Loucy (cell line): ENCODE data around the gene XPNPEP1.

Experiments
- H2AFZ ChIP-seq: fragments of 200-600 bp; sonication (generic); 2 replicates; pipeline ENCODE4 v1.6.0; 2016; ENCODE audit warnings: antibody characterized with exemption, mild to moderate bottlenecking, low read length, moderate library complexity
- H3F3A ChIP-seq: fragments of 200-600 bp; 2 replicates; pipeline ENCODE4 v1.6.0; 2016; ENCODE audit warnings: antibody characterized with exemption, low read depth, mild to moderate bottlenecking
- H3K27me3 ChIP-seq: fragments of 200-600 bp; sonication (generic); 2 replicates; pipeline ENCODE4 v1.6.1; 2014; ENCODE audit warnings: low read length, mild to moderate bottlenecking; ENCODE audit not compliant: insufficient read depth, poor library complexity, severe bottlenecking
- H3K36me3 ChIP-seq: fragments of 200-600 bp; sonication (generic); 2 replicates; pipeline ENCODE4 v1.6.1; 2016; ENCODE audit warnings: low read length; ENCODE audit not compliant: insufficient read depth
- H3K4me1 ChIP-seq: fragments of 200-600 bp; sonication (generic); 2 replicates; pipeline ENCODE4 v1.5.1; 2014; ENCODE audit warnings: low read length, mild to moderate bottlenecking; ENCODE audit not compliant: insufficient read depth, poor library complexity, severe bottlenecking
- H3K4me2 ChIP-seq: fragments of 200-600 bp; sonication (generic); 2 replicates; pipeline ENCODE4 v1.6.0; 2014; ENCODE audit warnings: antibody characterized with exemption, low read length, low read depth, mild to moderate bottlenecking; ENCODE audit not compliant: poor library complexity, severe bottlenecking
- H3K4me3 ChIP-seq: fragments of 200-600 bp; sonication (generic); 2 replicates; pipeline ENCODE4 v1.5.1; 2014; ENCODE audit warnings: low read length, mild to moderate bottlenecking, mixed read lengths; ENCODE audit not compliant: poor library complexity, severe bottlenecking
- H3K79me2 ChIP-seq: fragments of 200-600 bp; sonication (generic); 2 replicates; pipeline ENCODE4 v1.6.1; 2014; ENCODE audit warnings: low read length; ENCODE audit not compliant: insufficient read depth
- H3K9ac ChIP-seq: fragments of 200-600 bp; sonication (generic); 2 replicates; pipeline ENCODE4 v1.6.0; 2014; ENCODE audit warnings: mild to moderate bottlenecking, low read depth, low read length, moderate library complexity; ENCODE audit not compliant: poor library complexity, severe bottlenecking
- H3K9me2 ChIP-seq: fragments of 200-600 bp; sonication (generic); replicated peaks from 2 replicates; pipeline ENCODE4 v1.6.1; 2016; ENCODE audit warnings: low read depth, low read length, mixed read lengths
- H3K9me3 ChIP-seq: fragments of 200-600 bp; sonication (generic); 2 replicates; pipeline ENCODE4 v1.6.1; 2014; ENCODE audit warnings: mild to moderate bottlenecking, antibody characterized with exemption, low read length, low read depth; ENCODE audit not compliant: insufficient read depth
- H4K20me1 ChIP-seq: fragments of 200-600 bp; sonication (generic); 2 replicates; pipeline ENCODE4 v1.6.0; 2014; ENCODE audit warnings: antibody characterized with exemption, low read length, mild to moderate bottlenecking; ENCODE audit not compliant: insufficient read depth, poor library complexity, severe bottlenecking
- CTCF ChIP-seq: fragments of 200-600 bp; sonication (generic); conservative IDR thresholded peaks from 2 replicates; pipeline ENCODE4 v1.5.1; 2014; ENCODE audit warnings: mild to moderate bottlenecking, antibody characterized with exemption, low read length
- EZH2phosphoT487 ChIP-seq: fragments of 200-600 bp; IDR thresholded peaks from 2 replicates; pipeline ENCODE4 v1.6.1; 2018; ENCODE audit warnings: antibody characterized with exemption, mild to moderate bottlenecking, moderate library complexity, borderline replicate concordance

The XPNPEP1 gene

GRCh38 chr10:109947111-109947920 is 24.0 kb upstream of the XPNPEP1 start:
- H3F3A ChIP-seq = no peaks in the 10 kb centered on the region

GRCh38 chr10:109946680-109947079 is 23.4 kb upstream of the XPNPEP1 start:
- H3K36me3 ChIP-seq = no peaks in the 10 kb centered on the region
- no peaks in the 10 kb centered on the region for H3K9me2 ChIP-seq
- TF ChIP-seq CTCF (no peak), EZH2phosphoT487 (no peak)
- no peaks in the 10 kb centered on the region for H3K4me1 ChIP-seq
- H3K9me3 ChIP-seq = no peaks in the 10 kb centered on the region
- H3K27me3 ChIP-seq = no peaks in the 10 kb centered on the region
- H3K79me2 ChIP-seq = no peaks in the 10 kb centered on the region
- no peak overlapping the region for H3K4me2 ChIP-seq
- H4K20me1 ChIP-seq = no peaks in the 10 kb centered on the region
- H2AFZ ChIP-seq = no peak overlapping the region
- no peaks in the 10 kb centered on the region for H3F3A ChIP-seq
- H3K4me3 ChIP-seq = no peak overlapping the region
- no peak overlapping the region for H3K9ac ChIP-seq

More at GRCh38 chr10:109947111-109947920, 24.0 kb upstream of the XPNPEP1 start:
- no peak overlapping the region for H3K9ac ChIP-seq
- no peak overlapping the region for H3K4me3 ChIP-seq
- no peaks in the 10 kb centered on the region for H3K79me2 ChIP-seq
- no peaks in the 10 kb centered on the region for H3K27me3 ChIP-seq
- no peak overlapping the region for H2AFZ ChIP-seq
- H3K4me2 ChIP-seq = no peak overlapping the region
- no peaks in the 10 kb centered on the region for H3K9me3 ChIP-seq
- no peaks in the 10 kb centered on the region for H3K36me3 ChIP-seq
- H3K4me1 ChIP-seq = no peaks in the 10 kb centered on the region
- TF ChIP-seq EZH2phosphoT487 = no peak
- H3K9me2 ChIP-seq = no peaks in the 10 kb centered on the region
- H4K20me1 ChIP-seq = no peaks in the 10 kb centered on the region

- H3K4me2 ChIP-seq = no peak overlapping the region
- no peak overlapping the region for H3K9ac ChIP-seq
- H3K79me2 ChIP-seq = no peaks in the 10 kb centered on the region
- no peak overlapping the region for H3K4me3 ChIP-seq
- no peaks in the 10 kb centered on the region for H3F3A ChIP-seq
- H3K9me3 ChIP-seq = no peaks in the 10 kb centered on the region
- H3K36me3 ChIP-seq = no peaks in the 10 kb centered on the region
- no peak overlapping the region for H2AFZ ChIP-seq
- TF ChIP-seq CTCF (no peak), EZH2phosphoT487 (no peak)
- H3K4me1 ChIP-seq = no peaks in the 10 kb centered on the region
- H4K20me1 ChIP-seq = no peaks in the 10 kb centered on the region
- no peaks in the 10 kb centered on the region for H3K9me2 ChIP-seq
- no peaks in the 10 kb centered on the region for H3K27me3 ChIP-seq
Observed at GRCh38 chr10:109945473-109946177, 22.3 kb upstream of the XPNPEP1 start.
